HG03064 (cell line): ENCODE measurements around the gene SPANXD.
"Not testable (repeated sequence)": the region's sequence is repeated elsewhere in the genome, so short reads cannot be mapped to it uniquely, and the experiment has no call there.

Source experiments
- ATAC-seq: cut with Tn5 transposase; IDR thresholded peaks from one replicate; pipeline ENCODE4 v1.9.1; 2021; ENCODE audit warnings: low read depth; ENCODE audit not compliant: unreplicated experiment

Gene SPANXD, protein sequence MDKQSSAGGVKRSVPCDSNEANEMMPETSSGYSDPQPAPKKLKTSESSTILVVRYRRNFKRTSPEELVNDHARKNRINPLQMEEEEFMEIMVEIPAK

DNA sequence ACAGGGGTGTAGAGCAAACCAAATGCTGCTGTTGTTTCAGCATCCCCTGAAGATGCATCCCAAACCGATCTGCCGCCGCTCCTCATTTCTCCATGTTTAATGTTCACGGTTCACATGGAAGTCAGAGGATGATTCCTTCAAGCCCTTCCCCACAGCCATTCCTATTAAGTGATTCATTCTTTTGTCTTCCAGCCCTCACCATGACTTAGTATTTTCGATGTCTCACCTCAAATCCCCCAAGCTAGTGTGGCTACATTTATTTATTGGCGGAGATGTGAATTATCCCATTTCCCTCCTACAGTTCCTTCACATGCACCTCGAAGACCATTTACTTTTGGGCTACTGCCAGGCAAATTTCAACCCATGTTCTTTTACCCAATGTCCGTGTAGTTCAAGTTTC, at the start of gene SPANXD:
Gene SPANXD, minus strand, starts transcription at position 101 of the 400 bp plus-strand sequence. CDS start 334 bp downstream, outside the sequence.
- not testable (repeated sequence) for ATAC-seq

DNA sequence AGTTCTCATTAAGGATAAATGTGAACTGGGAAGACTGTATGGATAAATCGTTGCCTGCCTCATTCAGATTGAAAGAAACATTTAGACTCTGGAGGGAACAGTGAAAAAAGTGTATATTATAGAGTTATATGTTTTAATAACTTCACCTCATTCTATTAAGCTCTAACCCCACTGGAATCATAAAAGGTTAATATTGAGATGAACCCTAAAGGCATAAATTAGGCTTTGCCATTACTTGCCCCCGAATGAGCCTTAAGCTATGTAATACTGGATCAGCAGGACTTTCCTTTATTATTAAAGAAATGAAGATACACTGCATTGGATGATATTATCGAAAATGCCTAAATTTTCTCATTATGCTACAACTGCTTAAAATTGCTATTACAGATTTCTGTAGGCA, 44.1 kb upstream of the SPANXD start:
- ATAC-seq: no peak

DNA sequence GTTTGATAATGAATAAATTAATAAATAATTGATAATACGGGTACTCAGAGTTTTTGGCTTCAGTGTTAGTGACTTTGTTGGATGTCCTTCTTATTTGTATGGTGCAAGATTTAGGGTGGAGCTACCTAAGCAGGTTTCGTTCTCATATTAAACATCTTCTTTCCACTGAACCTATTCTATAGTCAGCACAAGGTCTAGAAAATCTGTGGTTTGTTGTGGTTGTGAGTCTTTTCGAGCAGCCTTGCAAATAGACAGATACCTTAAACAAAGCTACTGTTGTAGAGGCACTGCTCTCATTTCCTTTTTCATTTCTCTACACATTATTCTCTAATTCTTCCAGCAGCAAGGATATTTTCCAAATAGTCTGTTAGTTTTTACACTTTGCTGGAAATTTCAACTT, 38.1 kb upstream of the SPANXD start:
- no peak for ATAC-seq

DNA sequence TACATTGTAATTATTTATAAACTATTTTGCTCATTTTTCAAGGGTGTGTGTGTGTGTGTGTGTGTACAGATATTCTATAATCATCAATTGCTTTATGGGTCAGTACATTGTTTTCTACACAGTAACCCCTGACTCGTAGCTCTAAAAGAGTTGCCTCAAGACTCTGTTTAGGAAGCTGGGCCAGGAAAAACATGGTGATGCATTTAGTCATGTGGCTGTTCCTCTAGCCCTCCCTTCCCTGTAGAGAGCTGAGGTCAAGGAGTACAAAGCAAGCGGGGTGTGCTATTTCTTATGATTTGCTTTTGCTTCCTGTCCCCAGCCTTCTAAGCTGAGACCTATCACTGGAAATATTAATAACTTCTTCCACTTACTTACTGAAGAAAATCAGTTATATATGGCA, 34.8 kb upstream of the SPANXD start:
- ATAC-seq: no peak

DNA sequence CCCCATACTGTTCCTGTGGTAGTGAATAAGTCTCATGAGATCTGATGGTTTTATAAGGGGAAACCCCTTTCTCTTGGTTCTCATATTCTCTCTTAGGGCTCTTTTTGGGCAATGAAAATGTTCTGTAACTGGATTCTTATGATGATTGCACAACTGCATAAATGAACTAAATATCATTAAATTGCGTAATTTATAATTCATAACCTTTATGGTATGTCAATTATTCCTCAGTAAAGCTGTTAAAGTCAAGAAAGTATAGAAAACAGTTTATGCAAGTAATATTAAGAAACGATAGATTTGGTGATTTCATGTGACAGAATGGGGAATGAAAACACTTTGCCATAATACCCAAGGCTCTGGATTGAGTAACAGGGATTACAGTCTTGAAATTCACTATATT, 33.5 kb upstream of the SPANXD start:
- no peak for ATAC-seq

DNA sequence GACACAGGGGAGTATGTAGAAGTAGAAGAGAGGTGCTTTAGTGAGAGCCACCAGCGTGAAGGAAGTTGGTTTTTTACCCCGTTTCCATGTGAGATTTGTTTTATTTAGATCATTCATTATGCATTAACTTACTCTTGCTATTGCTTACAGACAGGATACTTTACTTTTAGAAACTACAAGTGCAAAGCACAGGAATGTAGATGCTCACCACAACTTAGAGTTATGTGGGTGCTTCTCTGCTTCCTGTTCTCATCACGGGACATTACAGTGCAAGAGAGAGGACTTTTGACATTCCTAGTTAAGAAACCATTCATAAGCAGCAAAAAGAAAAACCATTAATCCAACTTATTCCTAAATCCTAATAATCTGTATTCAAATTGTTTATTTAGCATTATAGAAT, 25.6 kb upstream of the SPANXD start:
- ATAC-seq: no peak

DNA sequence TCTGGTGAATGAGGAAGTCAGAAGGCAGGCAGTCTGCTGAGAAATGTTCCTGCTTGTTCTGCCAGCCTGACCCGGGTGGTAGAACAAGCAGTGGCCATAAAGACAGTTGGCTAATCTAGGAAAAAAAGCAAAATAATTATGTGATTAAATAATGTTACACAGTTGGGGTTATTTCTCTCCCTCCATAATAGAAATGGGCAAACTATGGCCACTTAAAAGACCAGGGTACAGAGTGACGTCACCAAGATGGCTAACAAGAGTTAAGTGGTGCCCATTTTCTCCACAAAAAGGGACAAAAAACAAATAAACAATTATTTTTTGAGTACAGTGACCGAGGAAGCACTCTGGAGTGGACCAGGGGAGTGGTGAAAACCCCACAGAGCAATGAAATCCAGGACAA, 16.1 kb upstream of the SPANXD start:
- ATAC-seq: no peak

DNA sequence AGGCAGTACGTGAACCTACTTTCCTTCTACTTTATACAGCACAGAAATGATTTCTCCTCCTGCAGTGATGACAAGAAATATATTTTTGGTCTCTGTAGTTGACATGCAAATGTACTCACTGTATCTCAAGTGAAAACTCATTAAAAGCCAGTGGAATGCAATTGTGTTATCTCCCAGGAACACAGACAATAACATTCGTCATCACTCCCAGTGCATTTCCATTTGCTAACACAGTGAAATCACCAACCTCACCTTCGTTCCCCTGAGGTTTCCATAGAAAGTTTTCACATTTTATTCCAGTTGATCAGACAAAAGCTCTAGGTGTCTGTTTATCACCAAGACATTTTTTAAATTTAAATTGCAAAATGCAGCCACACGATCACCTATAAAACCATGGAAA, 2.5 kb upstream of the SPANXD start:
- ATAC-seq: no peak

DNA sequence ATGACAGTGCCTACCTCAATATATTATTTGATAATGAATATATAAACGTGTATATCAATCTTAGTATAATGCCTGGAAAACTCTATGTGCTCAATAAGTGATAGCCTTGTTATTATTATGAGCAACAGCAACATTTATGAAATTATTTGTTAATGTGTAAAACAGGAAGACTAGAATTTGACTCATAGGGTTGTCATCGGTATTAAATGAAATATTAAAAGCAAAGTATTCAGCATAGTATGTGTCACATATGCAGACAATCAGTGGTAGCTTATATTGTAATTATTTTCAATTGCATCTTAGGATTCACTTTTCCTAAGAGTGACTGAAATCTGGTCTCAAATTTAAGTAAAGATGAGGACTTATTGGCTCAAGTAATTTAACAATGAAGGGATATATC, 24.6 kb downstream of the SPANXD start:
- ATAC-seq: no peak

DNA sequence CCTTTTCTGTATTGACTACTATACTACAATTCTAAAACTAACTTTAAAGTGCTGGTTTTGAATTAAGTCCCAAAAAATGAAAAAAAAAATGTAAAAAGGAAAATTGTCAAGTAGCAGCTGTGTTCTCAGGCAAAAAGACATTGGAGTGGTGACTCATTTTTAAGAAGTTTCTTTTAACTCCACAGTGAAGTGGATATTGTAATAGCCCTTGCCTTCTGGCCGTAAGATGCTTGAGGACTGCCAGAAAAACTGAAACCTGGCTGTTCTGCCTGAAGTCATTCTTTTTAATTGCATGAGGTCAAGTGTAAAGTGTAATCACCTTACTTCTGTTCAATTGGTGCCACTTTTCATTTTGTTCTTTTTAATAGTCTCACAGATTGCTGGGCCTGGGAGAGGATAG, 28.9 kb downstream of the SPANXD start:
- ATAC-seq: no peak

DNA sequence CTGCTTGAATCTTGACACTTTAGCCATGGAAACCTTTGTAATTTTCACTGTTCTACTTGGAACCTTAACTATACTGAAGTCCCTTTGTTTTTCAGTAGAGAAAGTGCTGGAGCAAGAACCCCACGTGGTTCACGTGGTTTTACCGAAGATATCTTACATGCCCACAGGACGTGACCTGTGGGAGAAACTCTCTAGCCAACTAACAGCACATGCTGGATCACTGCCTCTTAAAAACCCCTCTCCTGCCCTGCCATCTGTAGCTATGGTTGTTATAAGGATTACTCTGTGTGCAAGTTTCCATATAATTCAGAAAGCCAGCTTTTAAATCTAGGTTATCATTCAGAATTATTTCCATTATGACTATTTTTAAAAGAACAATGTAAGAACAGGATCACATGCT, 30.2 kb downstream of the SPANXD start:
- no peak for ATAC-seq

DNA sequence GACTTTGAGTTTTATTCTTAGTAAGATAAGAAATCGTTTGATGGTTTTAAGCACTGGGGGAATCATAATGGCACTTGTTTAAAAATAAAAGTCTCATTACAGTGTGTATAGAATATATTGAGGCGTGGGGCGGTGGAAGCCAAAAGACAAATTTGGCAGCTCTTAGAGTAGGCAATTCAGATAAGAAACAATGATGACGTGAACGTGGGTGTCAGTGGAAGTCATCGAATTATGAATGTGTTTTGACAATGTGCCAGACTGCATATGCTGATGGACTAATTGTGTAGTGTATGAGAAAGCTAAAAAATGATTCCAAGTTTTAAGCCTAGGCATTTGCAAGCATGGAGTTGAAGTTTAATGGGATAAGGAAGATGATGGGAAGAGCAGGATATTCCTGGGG, 35.8 kb downstream of the SPANXD start:
- no peak for ATAC-seq

DNA sequence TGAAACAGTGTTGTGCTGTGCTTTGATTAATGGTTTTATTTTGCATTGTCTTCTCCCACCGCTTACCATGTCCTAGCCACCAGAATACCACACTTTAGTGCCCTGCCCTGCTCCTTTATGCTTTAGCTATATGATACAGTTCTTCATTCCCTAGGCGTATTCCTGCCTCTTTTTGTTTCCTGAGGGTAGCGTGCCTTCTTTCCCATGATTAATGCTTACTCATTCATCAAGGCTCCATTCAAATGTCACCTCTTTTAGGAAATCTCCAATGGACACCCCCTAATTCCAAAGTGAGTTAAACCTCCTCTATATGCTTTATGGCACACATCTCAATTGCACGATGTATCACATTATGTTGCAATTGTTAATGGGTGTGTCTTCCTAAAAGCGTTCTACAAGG, 46.3 kb downstream of the SPANXD start:
- ATAC-seq: no peak
